ENCODE measurements around the gene ZIC2. TPM values are rescaled to one million over a fixed set of nuclear protein-coding genes. Genes with fewer than 3 reads are reported as not detected.

ZIC2 gene
- total and polyA plus RNA-seq, 2 donors (not counting 1 experiment from before 2014, with no cell fraction given), result not detected

- H3K27me3 ChIP-seq (ENCODE audit: control insufficient read depth, insufficient read depth, low read length), result peaks cover 74% of the 10 kb centered on the region
These were observed 1.3 kb downstream of the ZIC2 start for GRCh38 chr13:99982731-99983498.

GRCh38 chr13:99983499-99984401 is 2.2 kb downstream of the ZIC2 start:
- H4K20me1 ChIP-seq (ENCODE audit: control insufficient read depth, extremely low read depth, insufficient read depth, low read length), result no peaks in the 10 kb centered on the region
- peaks cover 73% of the 10 kb centered on the region for H3K27me3 ChIP-seq (ENCODE audit: control insufficient read depth, insufficient read depth, low read length)
- H3K4me3 ChIP-seq (replicated peaks in 1 of 4; ENCODE audit: control extremely low read depth in 1 of 4, insufficient read depth in 1 of 4, low read depth in 3 of 4, low read length in 4 of 4), result no peak overlapping the region
- no peaks in the 10 kb centered on the region for H3K79me2 ChIP-seq (ENCODE audit: control insufficient read depth, insufficient read depth, low read length)
- no peak for DNase-seq (ENCODE audit: low read depth in 2 of 2)
- H3K36me3 ChIP-seq (ENCODE audit: control insufficient read depth, insufficient read depth, low read length), result no peaks in the 10 kb centered on the region
- H3K27ac ChIP-seq (ENCODE audit: insufficient read depth, low read length), result no peak overlapping the region
- H2AFZ ChIP-seq (ENCODE audit: low read length), result no peak overlapping the region
- no peaks in the 10 kb centered on the region for H3K4me1 ChIP-seq (ENCODE audit: control insufficient read depth, extremely low read depth, insufficient read depth, low read length)
- no peak overlapping the region for H3K9ac ChIP-seq (ENCODE audit: insufficient read depth, low read length)
- H3K4me2 ChIP-seq (ENCODE audit: extremely low read depth, insufficient read depth, low read length), result no peak overlapping the region
- TF ChIP-seq CTCF (conservative IDR thresholded peaks at IDR 0.05 in 1 of 2, IDR thresholded peaks at IDR 0.05 in 1 of 2; ENCODE audit: low read depth in 1 of 2, low read length in 2 of 2) (no peak), EZH2 (IDR thresholded peaks at IDR 0.05; ENCODE audit: low read length, missing control alignments) (no peak)
- no peaks in the 10 kb centered on the region for H3K9me3 ChIP-seq (ENCODE audit: control insufficient read depth, insufficient read depth, low read depth, low read length)

More at GRCh38 chr13:99982731-99983498, 1.3 kb downstream of the ZIC2 start:
- no peaks in the 10 kb centered on the region for H3K36me3 ChIP-seq (ENCODE audit: control insufficient read depth, insufficient read depth, low read length)
- no peak overlapping the region for H3K27ac ChIP-seq (ENCODE audit: insufficient read depth, low read length)
- DNase-seq (ENCODE audit: low read depth in 2 of 2), result no peak
- H3K79me2 ChIP-seq (ENCODE audit: control insufficient read depth, insufficient read depth, low read length), result no peaks in the 10 kb centered on the region
- no peak overlapping the region for H3K9ac ChIP-seq (ENCODE audit: insufficient read depth, low read length)
- no peaks in the 10 kb centered on the region for H4K20me1 ChIP-seq (ENCODE audit: control insufficient read depth, extremely low read depth, insufficient read depth, low read length)
- TF ChIP-seq EZH2 (IDR thresholded peaks at IDR 0.05; ENCODE audit: low read length, missing control alignments) (peak; percentile 95), CTCF (conservative IDR thresholded peaks at IDR 0.05 in 1 of 2, IDR thresholded peaks at IDR 0.05 in 1 of 2; ENCODE audit: low read depth in 1 of 2, low read length in 2 of 2) (no peak)
- no peak overlapping the region for H3K4me2 ChIP-seq (ENCODE audit: extremely low read depth, insufficient read depth, low read length)
- no peaks in the 10 kb centered on the region for H3K9me3 ChIP-seq (ENCODE audit: control insufficient read depth, insufficient read depth, low read depth, low read length)
- H3K4me1 ChIP-seq (ENCODE audit: control insufficient read depth, extremely low read depth, insufficient read depth, low read length), result no peaks in the 10 kb centered on the region
- H2AFZ ChIP-seq (ENCODE audit: low read length), result no peak overlapping the region
- no peak overlapping the region for H3K4me3 ChIP-seq (replicated peaks in 1 of 4; ENCODE audit: control extremely low read depth in 1 of 4, insufficient read depth in 1 of 4, low read depth in 3 of 4, low read length in 4 of 4)

Measured in fibroblast of lung (primary cell).